Spleen (tissue), 11 donors: Measurements from ENCODE around the gene ARHGAP28. TPM values are rescaled to one million over a fixed set of nuclear protein-coding genes. Genes with fewer than 3 reads are reported as not detected.

Experiments used
- DNase-seq: peaks from one replicate; pipeline ENCODE4 v3.0.0-alpha.2; 2020
- H3K27ac ChIP-seq, 8 donors: fragments of 200-600 bp; sonication (generic) in 7 of 8; 1 replicate in 4 of 8; 2 replicates in 4 of 8; pipeline versions ENCODE4 v1.5.0 to v1.8.0; 2016 to 2021; ENCODE audit warnings: inconsistent platforms in 4 of 8, mild to moderate bottlenecking in 4 of 8, moderate library complexity in 1 of 8
- H3K27me3 ChIP-seq, 7 donors: fragments of 200-600 bp; sonication (generic) in 6 of 7; replicated peaks in 1 of 7; 1 replicate in 4 of 7; 2 replicates in 3 of 7; pipeline versions ENCODE4 v1.5.0 to v1.8.0; 2016 to 2021; ENCODE audit warnings: inconsistent platforms in 3 of 7, mild to moderate bottlenecking in 1 of 7
- H3K36me3 ChIP-seq, 6 donors: fragments of 200-600 bp; sonication (generic) in 5 of 6; 1 replicate in 4 of 6; 2 replicates in 2 of 6; pipeline versions ENCODE4 v1.5.0 to v1.8.0; 2016 to 2021; ENCODE audit warnings: inconsistent platforms in 2 of 6
- H3K4me1 ChIP-seq, 6 donors: fragments of 200-600 bp; sonication (generic) in 5 of 6; 1 replicate in 3 of 6; 2 replicates in 3 of 6; pipeline versions ENCODE4 v1.5.0 to v1.8.0; 2016 to 2021; ENCODE audit warnings: inconsistent platforms in 3 of 6
- H3K4me3 ChIP-seq, 8 donors: fragments of 200-600 bp; sonication (generic) in 7 of 8; 1 replicate in 4 of 8; 2 replicates in 4 of 8; pipeline versions ENCODE4 v1.5.0 to v1.8.0; 2016 to 2021; ENCODE audit warnings: inconsistent platforms in 4 of 8, mild to moderate bottlenecking in 4 of 8, moderate library complexity in 2 of 8
- H3K9me3 ChIP-seq, 8 donors: fragments of 200-600 bp; sonication (generic) in 7 of 8; 1 replicate in 4 of 8; 2 replicates in 4 of 8; pipeline versions ENCODE4 v1.5.0 to v1.8.0; 2016 to 2021; ENCODE audit warnings: inconsistent platforms in 4 of 8
- CTCF ChIP-seq, 11 experiments: fragments of 200-600 bp in 7 of 11; fragments of 450-650 bp in 4 of 11; sonication (generic) in 4 of 11; IDR thresholded peaks in 8 of 11; conservative IDR thresholded peaks in 3 of 11; 1 replicate in 7 of 11; 2 replicates in 4 of 11; pipeline versions ENCODE4 v1.4.0 to v1.8.0; 2016 to 2021; ENCODE audit warnings: antibody characterized with exemption in 11 of 11, inconsistent platforms in 4 of 11, mild to moderate bottlenecking in 1 of 11
- POLR2A ChIP-seq, 3 donors: fragments of 450-650 bp; IDR thresholded peaks; one replicate each; pipeline ENCODE4 v1.5.1; 2017; ENCODE audit warnings: antibody characterized with exemption in 3 of 3, mild to moderate bottlenecking in 1 of 3
- POLR2AphosphoS5 ChIP-seq, 3 donors: sonication (generic); formaldehyde crosslinking; IDR thresholded peaks; one replicate each; pipeline ENCODE4 v1.5.1; 2017; ENCODE audit warnings: antibody characterized with exemption in 3 of 3
- WGBS, 5 donors: extraction: QIAGEN DNeasy Blood & Tissue Kit in 3 of 5; methylation state at CpG; one replicate each; pipeline versions ENCODE4 v1.1.5 to v1.1.7; 2013 to 2018; 5-methylcytosine and 5-hydroxymethylcytosine counted together
- intact Hi-C: fragments of 100-400 bp; cut with DNase I; formaldehyde crosslinking; loops from one replicate; pipeline ENCODE4 v1.15.0; 2023; ENCODE audit warnings: low total_unique reads
- polyA plus RNA-seq, 3 donors: library from polyadenylated mRNA; stranded (reverse); fragments of 200-250 nt; gene quantifications; one replicate each; pipeline ENCODE4 v1.2.1, GENCODE V29; 2013
- total RNA-seq, 7 donors: library from RNA; depleted of rRNA in 3 of 7; stranded (reverse); fragments of >200 nt in 3 of 7; fragmentation: NEBNext Ultra II Directional in 4 of 7; extraction: Animal tissue kit (Norgen Biotek cat#: 25700) in 4 of 7; gene quantifications; one replicate each; pipeline versions ENCODE4 v1.1.0 to v1.2.1, GENCODE V29; 2016 to 2021
- donor health status: healthy with polysubstance abuse.
- donor health status: DM: no; HTN: no; CAD: no; lungs with moderate emphysema.
- donor health status: DM: no; HTN: no; CAD: no.
- donor health status: Bipolar disorder and iron deficiency.
- donor health status: healthy.
- donor health status: DM: no; HTN: no; CAD: no.
- donor health status: DM: yes; HTN: yes; CAD: no.

ARHGAP28 gene
- total and polyA plus RNA-seq, 10 donors: 1.9 to 78.3 (median 30.3) TPM

GRCh38 chr18:6776188-6776587 is 46.7 kb downstream of the ARHGAP28 start:
- TF ChIP-seq POLR2AphosphoS5 (IDR thresholded peaks at IDR 0.05) (no peak), POLR2A (IDR thresholded peaks at IDR 0.05) (no peak), CTCF (IDR thresholded peaks at IDR 0.05 in 8 of 11, conservative IDR thresholded peaks at IDR 0.05 in 3 of 11) (no peak)
- intact Hi-C loops: no loop called here
- WGBS, 5 donors: 74 to 86% (median 79%) methylated on average over 7 of the region's 7 CpGs
- no peak for DNase-seq
- Histone ChIP-seq H3K36me3 (no peaks in the 10 kb centered on the region), H3K9me3 (no peaks in the 10 kb centered on the region), H3K4me3 (no peak overlapping the region), H3K27me3 (no peaks in the 10 kb centered on the region), H3K4me1 (peaks cover 0 to 12% (median 4%) of the 10 kb centered on the region in 6 donors), H3K27ac (no peak overlapping the region)

DNA sequence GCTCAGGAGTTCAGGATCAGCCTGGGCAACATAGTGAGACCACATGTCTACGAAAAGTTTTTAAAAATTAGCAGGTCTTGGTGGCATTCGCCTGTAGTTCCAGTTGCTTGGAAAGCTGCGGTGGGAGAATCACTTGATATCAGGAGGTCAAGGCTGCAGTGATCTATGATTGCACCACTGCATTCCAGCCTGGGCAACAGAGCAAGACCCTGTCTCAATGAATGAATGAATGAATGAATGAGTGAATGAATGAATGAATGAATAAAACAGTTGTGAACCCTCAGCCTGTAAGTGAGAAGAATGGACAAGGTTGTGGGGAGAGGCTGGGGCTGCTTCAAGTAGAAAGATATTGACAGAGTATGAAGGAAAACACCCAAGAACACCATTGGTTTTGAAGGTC is 48.0 kb downstream of the ARHGAP28 start:
- Histone ChIP-seq H3K4me1 (peaks cover 0 to 23% (median 9%) of the 10 kb centered on the region in 6 donors), H3K36me3 (no peaks in the 10 kb centered on the region), H3K27me3 (no peaks in the 10 kb centered on the region), H3K27ac (no peak overlapping the region), H3K4me3 (no peak overlapping the region), H3K9me3 (no peaks in the 10 kb centered on the region)
- intact Hi-C loops: no loop called here
- no peak for DNase-seq
- TF ChIP-seq CTCF (IDR thresholded peaks at IDR 0.05 in 8 of 11, conservative IDR thresholded peaks at IDR 0.05 in 3 of 11): no peak
- no peak for TF ChIP-seq POLR2AphosphoS5 (IDR thresholded peaks at IDR 0.05)
- no peak for TF ChIP-seq POLR2A (IDR thresholded peaks at IDR 0.05)
- 83 to 95% (median 88%) methylated on average over 3 of the region's 3 CpGs for WGBS, 5 donors

GRCh38 chr18:6778459-6779247 is 49.1 kb downstream of the ARHGAP28 start:
- Histone ChIP-seq H3K4me3 (no peak overlapping the region), H3K9me3 (no peaks in the 10 kb centered on the region), H3K4me1 (peaks cover 0 to 23% (median 8%) of the 10 kb centered on the region in 6 donors), H3K36me3 (no peaks in the 10 kb centered on the region), H3K27ac (no peak overlapping the region), H3K27me3 (no peaks in the 10 kb centered on the region)
- no peak for DNase-seq
- no peak for TF ChIP-seq POLR2A (IDR thresholded peaks at IDR 0.05)
- no peak for TF ChIP-seq POLR2AphosphoS5 (IDR thresholded peaks at IDR 0.05)
- no peak for TF ChIP-seq CTCF (IDR thresholded peaks at IDR 0.05 in 8 of 11, conservative IDR thresholded peaks at IDR 0.05 in 3 of 11)
- intact Hi-C loops: no loop called here
- WGBS, 5 donors: 72 to 84% (median 82%) methylated on average over 5 of the region's 5 CpGs

- no peaks in the 10 kb centered on the region for H3K36me3 ChIP-seq
- no peaks in the 10 kb centered on the region for H3K9me3 ChIP-seq
- 19 to 32% (median 21%) methylated on average over 7 of the region's 7 CpGs for WGBS, 5 donors
- H3K27ac ChIP-seq: peak overlapping the region in 7 of 8 donors; percentile 59 to 73 (median 67)
- H3K4me3 ChIP-seq: no peak overlapping the region
- intact Hi-C loops: no loop called here
- H3K4me1 ChIP-seq: peaks cover 0 to 23% (median 8%) of the 10 kb centered on the region in 6 donors
- DNase-seq: no peak
- no peaks in the 10 kb centered on the region for H3K27me3 ChIP-seq
- TF ChIP-seq POLR2A (IDR thresholded peaks at IDR 0.05) (no peak), POLR2AphosphoS5 (IDR thresholded peaks at IDR 0.05) (peak in 1 of 3 donors; percentile 24)
Measured at GRCh38 chr18:6781142-6781714, 51.7 kb downstream of the ARHGAP28 start.
